ENCODE measurements around the gene C1orf226. TPM values are rescaled to one million over a fixed set of nuclear protein-coding genes. Genes with fewer than 3 reads are reported as not detected.

C1orf226 gene
- total RNA-seq, 1 donor from 2014 or later, result not detected

DNA sequence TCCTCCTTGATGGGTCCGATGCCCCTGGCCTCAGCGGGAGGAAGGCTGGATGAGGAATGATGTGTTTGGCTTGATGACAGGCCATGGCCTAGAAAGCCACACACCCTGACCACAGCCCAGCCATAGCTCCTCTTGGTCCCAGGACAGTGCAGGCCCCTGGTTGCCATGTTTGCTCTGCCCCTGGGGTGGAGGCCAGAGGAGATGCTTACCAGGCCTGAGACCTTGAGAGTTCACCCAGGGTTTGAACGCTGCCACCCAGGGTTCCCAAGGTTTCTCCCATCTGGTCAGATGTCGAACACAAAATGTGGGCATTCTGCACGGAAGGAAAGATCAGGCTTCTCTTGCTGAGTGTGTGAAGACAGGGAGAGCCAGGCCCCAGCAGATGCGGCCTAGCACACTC is 2.6 kb downstream of the C1orf226 start:
- intact Hi-C loops (cut with micrococcal nuclease), result no loop called here

DNA sequence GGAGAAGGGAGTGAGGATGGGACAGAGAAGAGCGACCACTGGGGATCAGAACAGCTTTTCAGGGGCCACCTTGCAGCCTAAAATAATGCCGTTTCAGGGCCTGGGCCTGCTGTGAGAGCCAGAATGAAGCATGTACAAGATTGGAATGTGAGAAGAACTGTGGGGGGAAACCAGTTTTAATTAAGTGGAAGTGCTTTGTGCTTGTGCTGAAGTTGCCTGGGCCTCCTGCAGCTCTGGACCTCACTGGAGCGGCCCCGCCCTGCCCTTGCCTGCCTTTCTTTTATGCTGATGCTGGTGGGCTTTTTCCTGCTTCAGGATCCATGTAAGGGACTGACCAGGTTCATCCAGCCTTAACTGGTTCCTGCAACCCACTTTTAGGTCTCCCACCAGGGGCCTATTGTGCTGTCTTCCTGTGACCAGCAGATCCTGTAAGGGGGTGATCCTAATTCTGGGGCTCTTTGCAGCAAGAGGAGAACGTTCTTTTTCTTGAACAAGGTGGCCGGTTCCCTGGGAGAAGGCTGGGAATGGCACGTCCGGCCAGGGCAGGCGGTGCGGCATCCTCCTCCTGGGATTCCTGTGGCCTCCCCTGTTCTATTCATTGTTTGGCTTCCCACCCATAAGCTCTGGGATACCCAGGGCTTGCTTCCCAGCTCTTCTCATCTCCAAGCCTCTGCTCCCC is 3.2 kb downstream of the C1orf226 start:
- intact Hi-C loops (cut with micrococcal nuclease), result no loop called here

- intact Hi-C loops (cut with micrococcal nuclease), result no loop called here
Measured at GRCh38 chr1:162385280-162385623, 3.7 kb downstream of the C1orf226 start.

- intact Hi-C loops (cut with micrococcal nuclease), result no loop called here
Measured at GRCh38 chr1:162385702-162386101, 4.2 kb downstream of the C1orf226 start.

DNA sequence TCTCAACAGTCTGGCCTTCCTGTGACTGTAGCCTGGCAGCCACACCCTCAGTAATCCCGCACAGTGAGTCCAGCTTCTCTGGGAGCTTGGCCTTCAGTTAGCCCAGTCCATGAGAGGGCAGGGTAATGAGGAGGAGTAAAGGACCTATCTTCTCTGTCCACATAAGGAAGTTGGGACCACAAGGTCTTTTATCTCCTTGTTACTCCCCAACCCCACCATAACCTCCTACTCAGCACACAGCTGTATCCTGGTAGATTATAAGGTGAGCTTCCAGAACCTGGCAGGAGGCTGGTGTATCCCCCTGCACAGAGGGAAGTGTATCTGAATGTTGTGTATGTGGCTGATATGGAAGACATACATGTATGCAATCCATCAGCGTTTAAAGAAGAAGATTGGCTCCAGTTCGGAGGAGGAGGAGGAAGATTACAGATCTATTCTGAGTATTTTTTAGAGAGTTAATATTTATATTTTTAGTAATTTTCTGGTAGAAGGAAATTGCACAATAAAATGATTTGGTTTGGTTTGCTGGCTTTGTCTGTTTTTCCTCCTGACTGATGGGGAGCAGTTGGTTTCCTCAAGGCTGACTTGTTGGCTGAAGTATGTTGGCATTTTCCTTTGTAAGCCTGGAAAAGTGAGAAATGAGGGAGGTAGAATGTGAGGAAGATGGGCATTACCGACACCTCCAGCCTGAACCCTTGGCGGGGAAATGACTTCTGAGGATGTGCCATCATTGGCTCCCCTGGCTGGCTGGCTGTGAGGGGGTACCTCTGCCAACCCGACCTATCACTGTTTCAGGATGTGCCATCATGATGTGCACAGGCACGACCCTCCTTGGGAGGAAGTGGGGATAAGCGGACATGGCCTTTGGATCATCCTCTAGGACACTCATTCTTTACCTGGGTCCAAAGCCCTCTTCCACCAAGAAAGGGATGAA is 5.0 kb downstream of the C1orf226 start:
- intact Hi-C loops (cut with micrococcal nuclease), result no loop called here

- intact Hi-C loops (cut with micrococcal nuclease), result no loop called here
Measured at GRCh38 chr1:162387226-162388082, 5.9 kb downstream of the C1orf226 start.

DNA sequence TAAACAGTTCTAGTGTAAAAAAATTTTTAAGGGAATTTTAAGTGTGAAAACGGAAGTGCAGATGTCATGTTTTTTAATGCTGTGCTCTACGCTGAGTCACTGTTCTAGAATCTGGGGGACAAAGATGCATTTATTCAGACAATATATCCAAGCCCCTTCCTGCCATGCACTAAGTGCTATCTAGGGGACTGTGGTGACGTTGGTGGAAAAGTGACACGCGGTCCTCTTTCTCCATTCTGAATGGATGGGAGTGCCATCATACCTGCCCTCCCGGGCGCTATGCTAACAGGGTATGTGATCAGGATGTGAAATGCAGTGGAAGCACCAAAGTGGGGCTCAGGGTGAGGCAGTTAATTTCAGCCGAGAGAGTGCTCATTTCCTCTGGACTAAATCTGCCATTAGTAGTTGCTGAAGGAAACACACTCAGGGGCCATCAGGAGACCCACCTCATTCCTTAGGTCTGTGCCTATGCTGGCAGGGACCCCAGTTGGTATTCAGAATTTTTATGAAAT is 6.6 kb downstream of the C1orf226 start:
- intact Hi-C loops (cut with micrococcal nuclease), result no loop called here

GRCh38 chr1:162388615-162389014 is 7.1 kb downstream of the C1orf226 start:
- intact Hi-C loops (cut with micrococcal nuclease), result no loop called here

DNA sequence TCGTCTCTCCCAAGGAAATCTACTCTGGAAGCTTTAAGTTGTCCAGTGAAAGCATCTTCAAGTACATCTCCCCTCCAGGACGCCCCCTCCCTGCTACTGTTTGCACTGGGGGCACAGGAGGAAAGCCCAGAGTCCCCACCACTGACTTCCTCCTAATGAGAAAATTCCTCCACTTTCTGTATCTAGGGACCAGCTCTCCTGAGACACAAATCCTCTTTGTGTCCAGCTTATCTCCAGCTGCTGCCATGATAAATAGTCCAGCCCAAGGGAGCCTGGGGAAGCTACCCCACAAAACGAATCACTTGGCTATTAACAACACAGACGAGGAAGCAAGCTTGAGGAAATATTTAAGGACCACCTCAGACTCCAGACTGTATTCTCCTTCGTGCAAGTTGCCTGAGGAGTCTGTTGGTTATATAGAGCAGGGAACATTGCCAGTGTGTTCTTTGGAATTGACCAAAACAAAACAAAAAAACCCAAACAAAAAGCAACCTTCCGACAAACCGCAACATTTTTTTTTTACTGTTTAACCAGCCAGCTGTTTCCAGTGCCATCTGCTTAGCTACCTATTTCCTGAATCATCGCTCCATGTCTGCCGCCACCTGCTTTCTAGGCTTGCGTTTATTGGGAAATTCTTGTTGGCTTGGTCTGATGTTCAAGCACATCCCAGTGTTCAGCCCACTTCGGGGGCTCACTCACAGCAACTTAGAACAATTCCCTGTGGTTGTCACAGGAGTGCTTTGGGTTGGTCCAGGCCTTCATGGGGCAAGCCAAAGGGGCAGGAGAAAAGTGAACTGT is 7.7 kb downstream of the C1orf226 start:
- intact Hi-C loops (cut with micrococcal nuclease), result no loop called here

GRCh38 chr1:162389971-162390370 is 8.4 kb downstream of the C1orf226 start:
- intact Hi-C loops (cut with micrococcal nuclease), result no loop called here

- intact Hi-C loops (cut with micrococcal nuclease), result no loop called here
Measured at GRCh38 chr1:162390396-162391185, 9.1 kb downstream of the C1orf226 start.

GRCh38 chr1:162391790-162392563 is 10.4 kb downstream of the C1orf226 start:
- intact Hi-C loops (cut with micrococcal nuclease), result loop anchor here (1.0 kb wide), 1 partner anchor 336 kb away; no protein-coding TSS in a partner anchor

DNA sequence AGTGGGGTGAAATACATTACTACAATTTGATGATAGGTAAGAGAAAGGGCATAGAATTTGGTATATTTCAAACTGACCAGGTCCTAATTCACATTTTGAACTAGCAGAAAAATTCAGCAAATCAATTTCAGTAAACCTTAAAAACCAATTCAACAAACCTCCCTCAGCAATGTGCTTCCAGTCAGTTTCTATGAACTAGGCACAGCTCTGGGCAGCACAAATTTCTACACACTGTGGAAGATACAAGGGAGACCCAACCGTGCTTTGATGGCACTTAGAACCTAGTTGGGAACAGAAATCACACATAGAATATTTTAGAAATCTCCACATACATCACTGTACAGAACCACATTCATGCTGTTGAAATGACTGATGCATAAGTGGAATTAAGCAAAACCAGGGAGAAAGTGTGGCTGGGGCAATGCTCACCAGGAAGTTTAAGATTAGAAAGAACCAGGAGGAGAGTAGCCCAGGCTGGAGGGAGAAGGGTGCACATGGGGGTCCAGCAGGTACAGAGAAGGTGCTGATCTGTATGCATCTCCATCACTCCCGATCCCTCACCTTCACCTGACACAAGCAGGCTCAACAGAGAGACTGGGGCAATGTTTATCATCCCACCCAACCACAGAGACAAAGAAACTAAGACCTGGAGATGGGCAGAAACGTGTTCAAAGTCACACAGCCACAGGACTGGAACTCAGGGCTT is 14.8 kb downstream of the C1orf226 start:
- intact Hi-C loops (cut with micrococcal nuclease), result no loop called here

DNA sequence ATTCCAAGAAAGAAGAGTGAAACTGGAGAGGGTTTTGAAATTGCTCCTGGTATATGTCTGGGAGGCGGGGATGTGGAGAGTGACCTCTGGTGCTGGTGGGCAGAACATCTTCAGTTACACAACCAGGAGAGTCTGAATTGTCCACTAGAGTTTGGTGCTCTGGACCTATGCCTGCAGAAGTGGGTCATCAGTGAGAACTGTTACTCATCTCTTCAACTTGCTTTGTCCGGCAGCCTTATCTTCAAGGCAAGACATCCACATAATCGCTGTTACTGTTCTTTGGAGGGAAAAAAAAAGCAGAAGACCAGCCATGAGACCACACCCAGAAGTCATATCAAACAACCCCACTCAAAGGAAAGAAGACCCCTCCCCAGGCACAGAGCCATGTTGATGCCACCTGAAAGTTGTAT is 15.5 kb downstream of the C1orf226 start:
- intact Hi-C loops (cut with micrococcal nuclease), result no loop called here

GRCh38 chr1:162397943-162398560 is 16.5 kb downstream of the C1orf226 start:
- intact Hi-C loops (cut with micrococcal nuclease), result no loop called here

DNA sequence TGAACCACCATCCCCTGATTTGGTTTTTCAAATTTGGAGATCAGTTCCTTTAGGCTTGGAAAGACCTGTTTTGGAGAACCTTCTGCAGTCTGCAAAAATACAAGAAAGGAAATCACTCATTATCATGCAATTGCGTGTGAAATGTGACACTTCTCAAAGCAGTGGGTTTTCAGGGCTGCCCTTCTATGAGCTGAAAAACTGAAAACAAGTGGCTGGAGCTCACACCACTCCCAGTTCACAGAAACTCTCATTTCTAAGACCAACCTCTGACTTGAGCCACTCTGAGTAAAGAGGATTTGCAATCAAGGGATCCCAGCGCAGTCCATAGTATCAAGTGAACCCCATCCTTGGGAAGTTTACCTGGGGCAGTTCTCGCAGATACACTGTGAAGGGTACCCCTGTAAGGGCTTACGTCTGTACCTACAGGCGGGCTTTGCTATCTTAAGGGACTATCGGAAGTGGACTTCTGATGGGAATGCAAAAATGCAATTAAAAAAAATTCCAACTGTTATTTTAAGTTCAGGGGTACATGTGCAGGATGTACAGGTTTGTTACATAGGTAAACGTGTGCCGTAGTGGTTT is 17.6 kb downstream of the C1orf226 start:
- intact Hi-C loops (cut with micrococcal nuclease), result no loop called here

GRCh38 chr1:162400790-162401355 is 19.3 kb downstream of the C1orf226 start:
- intact Hi-C loops (cut with micrococcal nuclease), result no loop called here
